ENCODE data around the gene C10orf95.

DNA sequence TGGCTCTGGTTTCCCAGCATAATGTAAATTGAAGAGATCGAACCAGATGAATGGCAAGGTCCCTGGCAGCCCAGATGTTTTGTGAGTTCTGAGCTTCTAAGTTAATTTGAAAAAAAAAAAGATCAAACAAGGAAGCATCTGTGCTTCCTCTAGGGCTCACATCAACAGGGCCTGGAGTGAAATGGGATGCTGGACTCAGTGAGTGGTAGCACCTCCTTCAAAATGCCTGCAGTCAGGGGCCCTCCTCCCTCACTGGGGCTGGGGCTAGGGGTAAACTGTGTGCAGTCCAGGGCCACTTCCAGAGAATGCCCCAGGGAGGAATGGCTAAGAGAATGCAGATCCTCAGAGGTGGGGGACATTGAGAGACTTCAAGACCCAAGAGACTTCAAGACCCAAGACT is 13.0 kb downstream of the C10orf95 start:
- TF ChIP-seq TCF12 (IDR thresholded peaks at IDR 0.05; ENCODE audit: low read depth, low read length) = no peak
- no peak for TF ChIP-seq FOS (IDR thresholded peaks at IDR 0.05; ENCODE audit: borderline replicate concordance, extremely low read depth, insufficient read length)
